HCT116 (cell line): ENCODE results near the gene CTNND2. TPM values are rescaled to one million over a fixed set of nuclear protein-coding genes. Genes with fewer than 3 reads are reported as not detected.

Experiments
- ATAC-seq: fragments of 200-7000 bp; cut with Tn5 transposase; 2 replicates; pipeline ENCODE4 v1.9.1; 2020; ENCODE audit warnings: mild to moderate bottlenecking, moderate library complexity
- BruUV-seq: library from RNA; stranded (reverse); fragments of 400-500 nt; replicated peaks from 2 replicates; lab custom pipeline; 2021; lab: Mats Ljungman, UMichigan
- CTCF ChIA-PET: fragments of 300-600 bp; sonication (Branson Sonifier 250); formaldehyde crosslinking; loops from one replicate; lab custom pipeline; 2021; ENCODE audit warnings: antibody characterized with exemption; lab: Charles Lee
- POLR2A ChIA-PET: fragments of 300-600, 350-600 bp; sonication (Branson Sonifier 250); formaldehyde crosslinking; loops from one replicate; lab custom pipeline; 2021; ENCODE audit warnings: antibody characterized with exemption; lab: Charles Lee
- RAD21 ChIA-PET, 2 experiments: fragments of 300-600 bp; sonication (Branson Sonifier 250); formaldehyde crosslinking; loops; one replicate each; lab custom pipeline; 2023; ENCODE audit warnings: low total read pairs in 2 of 2; ENCODE audit not compliant: uncharacterized antibody in 2 of 2, unreplicated experiment in 2 of 2, low non-redundant PET in 1 of 2; lab: Charles Lee
- DNase-seq: peaks from one replicate; pipeline ENCODE4 v3.0.0-alpha.2; 2010; ENCODE audit warnings: low read depth, low spot score
- H2AFZ ChIP-seq: fragments of 200-600 bp; shearing (Covaris generic), sonication (generic); 2 replicates; pipeline ENCODE4 v1.6.1; 2017; ENCODE audit warnings: low read depth, mixed run types, mixed read lengths, antibody characterized with exemption, low read length; ENCODE audit not compliant: poor library complexity, severe bottlenecking
- H3K27ac ChIP-seq: 2 replicates; pipeline ENCODE4 v1.5.1; 2012; ENCODE audit warnings: low read depth, low read length
- H3K27me3 ChIP-seq: fragments of 200-600 bp; sonication (generic); 2 replicates; pipeline ENCODE4 v1.6.1; 2016; ENCODE audit warnings: mixed run types, low read length, mixed read lengths; ENCODE audit not compliant: insufficient read depth
- H3K36me3 ChIP-seq, 2 experiments: fragments of 200-500 bp in 1 of 2; fragments of 200-600 bp in 1 of 2; sonication (Bioruptor generic) in 1 of 2; sonication (generic) in 1 of 2; 2 replicates each; pipeline versions ENCODE4 v1.5.1 to v1.6.1; 2014 to 2016; ENCODE audit warnings: low read length in 2 of 2, inconsistent platforms in 1 of 2, mixed read lengths in 1 of 2, mixed run types in 1 of 2; ENCODE audit not compliant: insufficient read depth in 2 of 2, control insufficient read depth in 1 of 2
- H3K4me1 ChIP-seq, 2 experiments: fragments of 200-600 bp in 1 of 2; sonication (generic) in 1 of 2; 2 replicates each; pipeline versions ENCODE4 v1.5.1 to v1.6.1; 2012 to 2017; ENCODE audit warnings: low read length in 2 of 2, inconsistent platforms in 1 of 2, mild to moderate bottlenecking in 1 of 2, mixed read lengths in 1 of 2, mixed run types in 1 of 2, moderate library complexity in 1 of 2; ENCODE audit not compliant: insufficient read depth in 2 of 2, control insufficient read depth in 1 of 2
- H3K4me2 ChIP-seq: fragments of 200-600 bp; sonication (generic); 2 replicates; pipeline ENCODE4 v1.6.1; 2017; ENCODE audit warnings: mixed run types, low read length, mixed read lengths
- H3K4me3 ChIP-seq, 2 experiments: fragments of 200-600 bp in 1 of 2; sonication (generic) in 1 of 2; replicated peaks in 1 of 2; 2 replicates each; pipeline ENCODE4 v1.5.1; 2011 to 2016; ENCODE audit warnings: low read length in 2 of 2, control low read depth in 1 of 2, low read depth in 1 of 2, mild to moderate bottlenecking in 1 of 2, mixed read lengths in 1 of 2, mixed run types in 1 of 2
- H3K79me2 ChIP-seq: fragments of 200-600 bp; sonication (generic); 2 replicates; pipeline ENCODE4 v1.6.1; 2017; ENCODE audit warnings: mild to moderate bottlenecking, mixed run types, low read length, moderate library complexity, mixed read lengths; ENCODE audit not compliant: insufficient read depth
- H3K9ac ChIP-seq: fragments of 200-600 bp; sonication (generic); 2 replicates; pipeline ENCODE4 v1.6.1; 2016; ENCODE audit warnings: low read length, mixed read lengths
- H3K9me2 ChIP-seq: fragments of 200-600 bp; sonication (generic), shearing (Covaris generic); 2 replicates; pipeline ENCODE4 v1.6.1; 2017; ENCODE audit warnings: mixed run types, mild to moderate bottlenecking, moderate library complexity; ENCODE audit not compliant: insufficient read depth
- H3K9me3 ChIP-seq, 2 experiments: fragments of 200-500 bp in 1 of 2; fragments of 200-600 bp in 1 of 2; sonication (Bioruptor generic) in 1 of 2; sonication (generic) in 1 of 2; 2 replicates each; pipeline ENCODE4 v1.6.1; 2014 to 2017; ENCODE audit warnings: low read length in 2 of 2, mixed read lengths in 2 of 2, inconsistent platforms in 1 of 2, low read depth in 1 of 2, mild to moderate bottlenecking in 1 of 2, mixed run types in 1 of 2, moderate library complexity in 1 of 2; ENCODE audit not compliant: control insufficient read depth in 1 of 2, insufficient read depth in 1 of 2
- H4K20me1 ChIP-seq: fragments of 200-600 bp; sonication (generic), shearing (Covaris generic); 2 replicates; pipeline ENCODE4 v1.6.1; 2017; ENCODE audit warnings: mixed run types, mild to moderate bottlenecking, moderate library complexity; ENCODE audit not compliant: insufficient read depth
- CBX3 ChIP-seq: IDR thresholded peaks from 2 replicates; pipeline ENCODE4 v1.6.1; 2012; ENCODE audit warnings: low read depth
- CEBPB ChIP-seq: IDR thresholded peaks from 2 replicates; pipeline ENCODE4 v1.6.1; 2012; ENCODE audit warnings: low read depth
- CTCF ChIP-seq, 3 experiments: fragments of 200-600 bp in 1 of 3; sonication (generic) in 1 of 3; IDR thresholded peaks in 2 of 3; conservative IDR thresholded peaks in 1 of 3; 2 replicates each; pipeline ENCODE4 v1.5.1; 2012 to 2017; ENCODE audit warnings: low read depth in 2 of 3, low read length in 2 of 3, antibody characterized with exemption in 1 of 3, borderline replicate concordance in 1 of 3, control low read depth in 1 of 3, mild to moderate bottlenecking in 1 of 3, mixed read lengths in 1 of 3, mixed run types in 1 of 3, moderate library complexity in 1 of 3; ENCODE audit not compliant: insufficient read depth in 1 of 3
- EGR1 ChIP-seq: IDR thresholded peaks from 2 replicates; pipeline ENCODE4 v1.6.1; 2012; ENCODE audit warnings: low read depth
- ELF1 ChIP-seq: IDR thresholded peaks from 2 replicates; pipeline ENCODE4 v1.6.1; 2012; ENCODE audit warnings: low read depth, borderline replicate concordance
- EZH2phosphoT487 ChIP-seq: fragments of 200-600 bp; IDR thresholded peaks from 2 replicates; pipeline ENCODE4 v1.6.1; 2018; ENCODE audit warnings: antibody characterized with exemption, borderline replicate concordance
- JUND ChIP-seq: IDR thresholded peaks from 2 replicates; pipeline ENCODE4 v1.6.1; 2012
- MAX ChIP-seq: IDR thresholded peaks from 2 replicates; pipeline ENCODE4 v1.6.1; 2012
- POLR2A ChIP-seq: IDR thresholded peaks from 2 replicates; pipeline ENCODE4 v1.7.0; 2011; ENCODE audit warnings: borderline replicate concordance; ENCODE audit not compliant: insufficient read depth, insufficient read length; ENCODE audit errors: extremely low read depth
- RAD21 ChIP-seq: IDR thresholded peaks from 2 replicates; pipeline ENCODE4 v1.6.1; 2012; ENCODE audit warnings: low read depth, mild to moderate bottlenecking
- REST ChIP-seq: IDR thresholded peaks from 2 replicates; pipeline ENCODE4 v1.6.1; 2012; ENCODE audit warnings: low read depth
- SIN3A ChIP-seq: IDR thresholded peaks from 2 replicates; pipeline ENCODE4 v1.6.1; 2012; ENCODE audit warnings: low read depth
- SP1 ChIP-seq: IDR thresholded peaks from 2 replicates; pipeline ENCODE4 v1.6.1; 2012; ENCODE audit warnings: low read depth
- SRF ChIP-seq: IDR thresholded peaks from 2 replicates; pipeline ENCODE4 v1.6.1; 2012; ENCODE audit warnings: low read depth
- TCF7L2 ChIP-seq: IDR thresholded peaks from 2 replicates; pipeline ENCODE4 v1.7.0; 2011; ENCODE audit warnings: borderline replicate concordance, inconsistent platforms; ENCODE audit not compliant: insufficient read depth, insufficient read length; ENCODE audit errors: extremely low read depth
- YY1 ChIP-seq: IDR thresholded peaks from 2 replicates; pipeline ENCODE4 v1.6.1; 2011; ENCODE audit warnings: low read length, low read depth, moderate library complexity, mild to moderate bottlenecking; ENCODE audit not compliant: insufficient replicate concordance; ENCODE audit errors: extremely low read depth
- ZBTB33 ChIP-seq: IDR thresholded peaks from 2 replicates; pipeline ENCODE4 v1.6.1; 2011; ENCODE audit warnings: mild to moderate bottlenecking, low read length, moderate library complexity; ENCODE audit not compliant: insufficient replicate concordance; ENCODE audit errors: extremely low read depth
- ZFX ChIP-seq: fragments of 450-650 bp; IDR thresholded peaks from 2 replicates; pipeline ENCODE4 v1.6.1; 2017
- ZNF274 ChIP-seq: fragments of 200-500 bp; sonication (Bioruptor generic); IDR thresholded peaks from 2 replicates; pipeline ENCODE4 v1.6.1; 2014; ENCODE audit warnings: mild to moderate bottlenecking, low read depth, low read length, inconsistent platforms
- intact Hi-C: fragments of 100-400 bp; cut with micrococcal nuclease; formaldehyde crosslinking; loops from 2 replicates; pipeline ENCODE4 v1.10.0; 2022
- total RNA-seq: library from RNA; stranded (reverse); gene quantifications from one replicate; pipeline ENCODE4 v1.2.1, GENCODE V29; 2021; ENCODE audit not compliant: unreplicated experiment

Gene CTNND2
- total RNA-seq, 1 experiment from 2014 or later = not detected

- no peak for TF ChIP-seq ZNF274
- no peak for TF ChIP-seq MAX
- no peak for TF ChIP-seq ZFX
- TF ChIP-seq CEBPB = no peak
- no peak for TF ChIP-seq SIN3A
- no peak for TF ChIP-seq ELF1
- no peak for TF ChIP-seq EZH2phosphoT487
Observed at GRCh38 chr5:11394933-11395332, 509.3 kb downstream of the CTNND2 start (continued).

- no peak for ATAC-seq
- Histone ChIP-seq H3K4me2 (no peak overlapping the region), H3K27me3 (no peaks in the 10 kb centered on the region), H3K27ac (no peak overlapping the region), H3K9me2 (no peaks in the 10 kb centered on the region), H3K9me3 (peaks cover 0 to 23% of the 10 kb centered on the region in 2 experiments; a peak in 2 of 4 replicates), H2AFZ (no peak overlapping the region), H3K4me3 (no peak overlapping the region), H3K4me1 (no peaks in the 10 kb centered on the region), H4K20me1 (no peaks in the 10 kb centered on the region), H3K9ac (no peak overlapping the region), H3K79me2 (no peaks in the 10 kb centered on the region), H3K36me3 (no peaks in the 10 kb centered on the region; a peak in 1 of 4 replicates)
- RAD21 ChIA-PET = no interaction called here
- BruUV-seq = no TSS peak
- CTCF ChIA-PET = no interaction called here
- intact Hi-C loops = no loop called here
- DNase-seq = no peak
- POLR2A ChIA-PET = no interaction called here
- TF ChIP-seq POLR2A (no peak), SIN3A (no peak), SP1 (no peak), ELF1 (no peak), ZNF274 (no peak), ZFX (no peak), TCF7L2 (no peak), CBX3 (no peak), SRF (no peak), REST (no peak), YY1 (no peak), RAD21 (no peak), JUND (no peak), CTCF (IDR thresholded peaks at IDR 0.05 in 2 of 3, conservative IDR thresholded peaks at IDR 0.05 in 1 of 3; ENCODE audit: borderline replicate concordance in 1 of 3, insufficient read depth in 1 of 3, low read depth in 2 of 3, low read length in 2 of 3) (no peak), EZH2phosphoT487 (no peak), ZBTB33 (no peak), EGR1 (no peak)
Observed at GRCh38 chr5:11390291-11390767, 513.9 kb downstream of the CTNND2 start.
